HG02678 (cell line): ENCODE data around the gene ING1.
"Not testable (repeated sequence)": the region's sequence is repeated elsewhere in the genome, so short reads cannot be mapped to it uniquely, and the experiment has no call there.

Experiments used
- ATAC-seq: cut with Tn5 transposase; IDR thresholded peaks from one replicate; pipeline ENCODE4 v1.9.1; 2021; ENCODE audit warnings: mild to moderate bottlenecking, moderate library complexity; ENCODE audit not compliant: unreplicated experiment

ING1 gene

GRCh38 chr13:110714797-110715394 lies 1.4 kb downstream of the ING1 start:
- no peak for ATAC-seq

- ATAC-seq: peak; percentile 57
These were observed 2.1 kb downstream of the ING1 start for GRCh38 chr13:110715395-110716246.

DNA sequence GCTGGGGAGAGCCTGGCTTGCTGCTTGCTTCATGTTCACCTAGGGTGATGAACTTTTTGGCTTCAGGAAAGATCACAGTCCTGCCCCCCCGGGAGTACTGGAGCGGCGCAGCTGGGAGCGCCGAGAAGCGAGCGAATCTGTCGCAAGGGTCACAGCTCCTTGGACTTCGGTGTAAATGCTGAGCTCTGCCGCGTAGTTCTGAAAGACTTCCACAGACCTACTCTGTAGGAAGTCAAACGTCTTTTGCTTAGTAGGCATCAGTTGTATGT lies 2.7 kb downstream of the ING1 start:
- no peak for ATAC-seq

DNA sequence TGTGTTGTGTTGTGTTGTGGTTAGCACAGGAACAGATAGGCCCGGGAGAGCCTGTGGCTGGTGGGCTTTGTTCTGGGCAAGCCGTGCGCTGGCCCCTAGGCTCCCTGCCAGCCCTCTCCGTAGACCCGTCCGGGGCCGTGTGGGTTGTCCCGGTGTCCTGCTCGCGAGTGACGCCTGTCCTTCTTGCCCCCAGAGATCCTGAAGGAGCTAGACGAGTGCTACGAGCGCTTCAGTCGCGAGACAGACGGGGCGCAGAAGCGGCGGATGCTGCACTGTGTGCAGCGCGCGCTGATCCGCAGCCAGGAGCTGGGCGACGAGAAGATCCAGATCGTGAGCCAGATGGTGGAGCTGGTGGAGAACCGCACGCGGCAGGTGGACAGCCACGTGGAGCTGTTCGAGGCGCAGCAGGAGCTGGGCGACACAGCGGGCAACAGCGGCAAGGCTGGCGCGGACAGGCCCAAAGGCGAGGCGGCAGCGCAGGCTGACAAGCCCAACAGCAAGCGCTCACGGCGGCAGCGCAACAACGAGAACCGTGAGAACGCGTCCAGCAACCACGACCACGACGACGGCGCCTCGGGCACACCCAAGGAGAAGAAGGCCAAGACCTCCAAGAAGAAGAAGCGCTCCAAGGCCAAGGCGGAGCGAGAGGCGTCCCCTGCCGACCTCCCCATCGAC lies 5.7 kb downstream of the ING1 start:
- no peak for ATAC-seq

DNA sequence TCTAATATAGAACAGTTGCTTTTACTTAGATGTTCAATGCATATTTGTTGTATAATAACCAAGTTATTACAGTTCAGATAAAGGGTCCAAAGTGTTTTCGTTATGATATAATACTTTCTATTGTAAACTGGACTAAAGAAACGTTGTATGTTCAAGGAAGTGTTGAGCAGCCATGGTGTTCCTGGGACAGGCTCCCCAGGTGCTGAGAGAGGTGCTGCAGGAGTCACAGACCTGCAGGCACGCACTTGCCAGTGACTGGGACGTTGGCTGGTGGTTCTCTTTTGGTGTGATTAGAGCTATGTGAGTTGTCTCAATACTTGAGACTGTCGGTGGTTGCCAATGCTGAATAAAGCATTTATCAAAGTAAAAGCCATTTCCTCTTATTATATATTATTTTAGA lies 9.5 kb downstream of the ING1 start:
- ATAC-seq: no peak

- no peak for ATAC-seq
These were observed 10.1 kb downstream of the ING1 start for GRCh38 chr13:110723598-110723997.

DNA sequence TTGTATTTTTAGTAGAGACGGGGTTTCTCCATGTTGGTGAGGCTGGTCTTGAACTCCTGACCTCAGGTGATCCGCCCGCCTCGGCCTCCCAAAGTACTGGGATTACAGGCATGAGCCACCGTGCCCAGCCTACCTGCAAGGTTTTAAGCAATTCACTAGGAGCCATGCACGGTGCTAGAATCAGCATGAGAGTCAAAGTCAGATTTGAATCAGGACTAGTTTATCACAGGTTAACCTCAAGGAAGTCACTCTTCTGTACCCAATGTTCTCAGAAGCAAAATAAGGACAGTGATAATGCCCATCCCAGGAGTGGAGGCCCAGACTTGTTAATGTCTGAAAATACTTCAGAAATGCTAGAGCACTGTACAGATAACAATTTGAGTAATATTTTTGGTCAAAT lies 12.7 kb downstream of the ING1 start:
- ATAC-seq: not testable (repeated sequence)

- ATAC-seq: no peak
These were observed 13.2 kb downstream of the ING1 start for GRCh38 chr13:110726726-110727125.

- no peak for ATAC-seq
These were observed 17.6 kb downstream of the ING1 start for GRCh38 chr13:110731072-110731471.

DNA sequence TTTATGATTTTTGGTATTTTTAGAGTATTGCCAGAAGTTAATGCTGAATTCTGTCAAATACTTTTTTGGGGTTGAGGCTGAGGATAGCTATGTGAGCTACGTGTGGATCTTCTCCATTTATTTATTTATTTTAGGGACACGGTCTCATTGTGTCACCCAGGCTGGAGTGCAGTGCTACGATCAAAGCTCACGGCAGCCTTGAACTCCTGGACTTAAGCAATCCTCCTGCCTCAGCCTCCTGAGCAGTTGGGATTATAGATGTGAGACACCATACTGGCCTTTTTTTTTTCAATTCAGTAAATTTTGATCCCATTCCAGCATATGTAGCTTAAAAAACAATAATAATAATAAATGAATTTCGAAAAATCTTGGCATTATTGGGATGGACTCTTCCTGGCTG lies 21.1 kb downstream of the ING1 start:
- ATAC-seq: no peak

DNA sequence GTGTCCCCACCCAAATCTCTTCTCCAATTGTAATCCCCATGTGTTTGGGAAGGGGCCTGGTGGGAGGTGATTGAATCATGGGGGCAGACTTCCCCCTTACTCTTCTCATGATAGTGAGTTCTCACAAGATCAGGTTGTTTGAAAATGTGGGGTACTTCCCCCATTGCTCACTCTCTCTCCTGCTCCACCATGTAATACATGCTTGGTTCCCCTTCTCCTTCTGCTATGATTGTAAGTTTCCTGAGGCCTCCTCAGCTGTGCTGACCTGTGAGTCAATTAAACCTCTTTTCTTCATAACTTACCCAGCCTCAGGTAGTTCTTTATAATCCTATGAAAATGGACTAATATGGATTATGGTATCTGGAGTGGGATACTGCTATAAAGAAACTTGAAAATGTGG lies 24.1 kb downstream of the ING1 start:
- ATAC-seq: no peak

- ATAC-seq: no peak
These were observed 30.2 kb downstream of the ING1 start for GRCh38 chr13:110743687-110744086.

- ATAC-seq: no peak
These were observed 32.9 kb downstream of the ING1 start for GRCh38 chr13:110746438-110746837.

DNA sequence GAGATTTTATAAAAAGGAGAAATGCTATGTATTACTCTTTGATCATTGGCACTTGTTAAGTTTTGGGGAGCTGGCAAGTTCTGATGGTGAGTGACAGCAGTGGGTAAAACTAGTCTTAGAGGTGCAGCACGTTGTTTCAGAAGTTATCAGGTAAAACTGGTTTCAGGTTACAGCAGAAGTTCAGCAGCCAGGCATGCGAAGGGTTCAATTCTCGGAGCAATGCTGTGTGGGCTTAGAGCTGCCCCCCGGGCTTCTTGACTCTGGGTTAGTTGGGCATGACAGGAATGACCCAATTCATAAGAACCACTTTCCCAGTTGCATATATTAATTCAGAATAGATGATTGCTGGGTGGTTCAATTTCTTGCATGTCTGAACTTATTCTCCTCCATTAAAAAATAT lies 34.8 kb downstream of the ING1 start:
- no peak for ATAC-seq

- no peak for ATAC-seq
These were observed 42.7 kb downstream of the ING1 start for GRCh38 chr13:110756219-110756631.

GRCh38 chr13:110757296-110757695 lies 43.8 kb downstream of the ING1 start:
- no peak for ATAC-seq

DNA sequence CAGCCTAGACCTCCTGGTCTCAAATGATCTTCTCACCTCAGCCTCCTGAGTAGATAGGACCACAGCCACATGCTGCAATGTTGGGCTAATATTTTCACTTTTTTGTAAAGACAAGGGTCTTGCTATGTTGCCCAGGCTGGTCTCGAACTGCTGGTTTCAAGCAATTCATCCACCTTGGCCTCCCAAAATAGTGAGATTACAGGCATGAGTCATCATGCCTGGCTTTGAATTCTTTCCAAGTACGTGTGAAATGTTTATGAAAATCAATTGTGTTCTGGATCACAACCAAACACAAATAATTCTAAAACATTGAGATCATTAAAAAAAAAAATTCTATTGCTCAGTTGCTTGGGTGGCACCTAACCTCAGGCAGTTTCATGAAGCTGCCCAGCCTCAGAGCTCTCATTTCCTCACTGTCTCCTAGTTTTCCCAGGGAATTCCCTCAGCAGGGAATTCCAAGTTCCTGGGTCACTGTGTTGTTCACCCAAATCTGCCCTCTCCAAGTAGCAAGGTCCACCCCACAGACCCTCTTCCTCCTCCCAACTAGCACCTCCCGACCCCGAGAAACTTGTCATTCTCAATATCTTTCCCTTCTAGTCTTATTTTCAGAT lies 44.8 kb downstream of the ING1 start:
- ATAC-seq: no peak

- no peak for ATAC-seq
These were observed 46.2 kb downstream of the ING1 start for GRCh38 chr13:110759710-110760109.

DNA sequence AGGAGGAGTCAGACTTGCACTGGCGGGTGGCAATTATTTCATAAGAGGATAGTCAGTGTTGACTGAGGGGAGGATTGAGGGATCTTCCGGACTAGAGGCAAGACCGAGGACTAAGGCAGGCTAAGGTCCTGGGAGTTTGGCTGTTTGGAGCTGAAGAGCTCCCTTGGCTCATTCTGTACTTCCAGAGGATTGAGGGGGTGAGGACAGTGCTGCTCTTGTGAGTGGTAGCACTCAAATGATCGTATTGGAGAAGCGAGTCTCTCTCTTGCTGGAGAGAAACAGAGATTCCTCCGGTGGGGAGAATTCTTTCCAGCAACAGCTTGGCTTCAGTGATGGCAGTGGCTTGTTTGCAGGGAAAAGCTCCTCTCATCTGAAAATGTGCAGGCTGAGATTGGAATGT lies 47.1 kb downstream of the ING1 start:
- ATAC-seq: no peak

DNA sequence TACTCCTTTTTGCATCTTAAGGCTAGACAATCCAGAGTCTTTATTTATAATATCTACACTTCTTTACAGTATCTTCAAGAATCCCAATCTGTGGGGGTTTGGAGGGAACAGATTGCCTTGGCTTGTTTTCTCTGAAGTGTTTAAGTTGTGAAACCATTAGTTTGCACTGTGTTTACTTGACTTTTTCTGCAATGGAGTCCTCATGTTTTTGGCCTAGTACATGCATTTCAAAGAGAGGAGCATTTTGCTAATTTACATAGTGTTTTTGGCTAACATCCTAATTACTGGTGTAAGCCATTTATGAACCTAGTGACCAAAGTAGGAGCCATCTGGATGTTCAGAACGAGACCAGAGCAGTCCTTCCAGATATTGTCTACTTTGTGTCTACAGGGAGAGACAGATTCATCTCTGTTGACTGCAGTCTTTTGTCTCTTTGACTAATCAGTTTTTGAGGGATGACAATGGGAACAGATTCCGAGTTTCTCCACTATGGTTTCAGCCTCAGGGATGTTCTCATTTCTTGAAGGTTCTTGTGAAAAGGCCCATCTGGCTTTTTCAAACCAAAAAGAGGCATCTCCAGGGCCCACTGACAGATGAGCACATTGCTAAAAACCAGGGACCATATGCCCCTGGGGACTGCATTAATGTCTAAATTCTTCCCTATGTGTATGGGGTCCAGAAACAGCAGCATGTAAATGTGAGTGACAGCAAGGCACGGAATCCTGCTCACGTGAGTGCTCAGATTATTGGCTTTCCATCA lies 53.4 kb downstream of the ING1 start:
- ATAC-seq: no peak

- ATAC-seq: no peak
These were observed 54.0 kb downstream of the ING1 start for GRCh38 chr13:110767476-110767875.
